ENCODE data around the gene USP48. TPM values are rescaled to one million over a fixed set of nuclear protein-coding genes. Genes with fewer than 3 reads are reported as not detected.
A peak's percentile ranks its signal among the peaks of the same experiment; 100 is the strongest.

The USP48 gene
- total RNA-seq, 1 donor from 2014 or later: 67.5 TPM

DNA sequence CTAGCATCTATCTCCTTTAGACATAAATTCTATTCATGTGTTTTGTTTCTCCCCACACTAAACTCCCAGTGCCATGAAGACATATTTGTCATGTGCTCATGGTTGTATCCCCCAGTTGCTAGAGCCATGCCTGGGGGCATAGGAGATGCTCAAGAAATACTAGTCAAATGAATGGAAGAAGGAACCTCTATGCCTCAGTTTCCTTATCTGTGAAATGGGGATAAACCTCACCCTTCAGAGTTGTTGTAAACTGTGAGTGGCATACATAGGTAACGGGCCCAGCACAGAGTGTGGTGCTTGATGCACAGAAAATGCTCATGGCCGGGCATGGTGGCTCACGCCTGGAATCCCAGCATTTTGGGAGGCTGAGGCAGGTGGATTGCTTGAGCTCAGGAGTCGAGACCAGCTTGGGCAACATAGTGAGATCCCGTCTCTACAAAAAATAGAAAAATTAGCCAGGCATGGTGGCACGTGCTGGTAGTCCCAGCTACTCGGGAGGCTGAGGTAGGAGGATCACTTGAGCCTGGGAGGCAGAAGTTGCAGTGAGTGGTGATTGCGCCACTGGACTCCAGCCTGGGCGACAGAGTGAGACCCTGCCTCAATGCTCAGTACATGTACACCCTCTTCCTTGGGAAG lies 37.8 kb upstream of the USP48 start:
- H3K9me3 ChIP-seq: no peaks in the 10 kb centered on the region
- intact Hi-C loops (cut with DNase I): no loop called here
- no peak overlapping the region for H3K27ac ChIP-seq
- no peaks in the 10 kb centered on the region for H3K4me1 ChIP-seq
- no peak overlapping the region for H3K4me3 ChIP-seq
- no peaks in the 10 kb centered on the region for H3K27me3 ChIP-seq
- H3K36me3 ChIP-seq: peaks cover 4 to 43% of the 10 kb centered on the region in 2 donors
- no peak for DNase-seq (ENCODE audit: extremely low spot score in 2 of 2)
- TF ChIP-seq POLR2AphosphoS5 (IDR thresholded peaks at IDR 0.05; ENCODE audit: insufficient read depth in 1 of 2, low read depth in 1 of 2) (no peak), POLR2A (IDR thresholded peaks at IDR 0.05) (no peak)
- TF ChIP-seq, protein P1, sequence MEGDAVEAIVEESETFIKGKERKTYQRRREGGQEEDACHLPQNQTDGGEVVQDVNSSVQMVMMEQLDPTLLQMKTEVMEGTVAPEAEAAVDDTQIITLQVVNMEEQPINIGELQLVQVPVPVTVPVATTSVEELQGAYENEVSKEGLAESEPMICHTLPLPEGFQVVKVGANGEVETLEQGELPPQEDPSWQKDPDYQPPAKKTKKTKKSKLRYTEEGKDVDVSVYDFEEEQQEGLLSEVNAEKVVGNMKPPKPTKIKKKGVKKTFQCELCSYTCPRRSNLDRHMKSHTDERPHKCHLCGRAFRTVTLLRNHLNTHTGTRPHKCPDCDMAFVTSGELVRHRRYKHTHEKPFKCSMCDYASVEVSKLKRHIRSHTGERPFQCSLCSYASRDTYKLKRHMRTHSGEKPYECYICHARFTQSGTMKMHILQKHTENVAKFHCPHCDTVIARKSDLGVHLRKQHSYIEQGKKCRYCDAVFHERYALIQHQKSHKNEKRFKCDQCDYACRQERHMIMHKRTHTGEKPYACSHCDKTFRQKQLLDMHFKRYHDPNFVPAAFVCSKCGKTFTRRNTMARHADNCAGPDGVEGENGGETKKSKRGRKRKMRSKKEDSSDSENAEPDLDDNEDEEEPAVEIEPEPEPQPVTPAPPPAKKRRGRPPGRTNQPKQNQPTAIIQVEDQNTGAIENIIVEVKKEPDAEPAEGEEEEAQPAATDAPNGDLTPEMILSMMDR (IDR thresholded peaks at IDR 0.05): no peak

DNA sequence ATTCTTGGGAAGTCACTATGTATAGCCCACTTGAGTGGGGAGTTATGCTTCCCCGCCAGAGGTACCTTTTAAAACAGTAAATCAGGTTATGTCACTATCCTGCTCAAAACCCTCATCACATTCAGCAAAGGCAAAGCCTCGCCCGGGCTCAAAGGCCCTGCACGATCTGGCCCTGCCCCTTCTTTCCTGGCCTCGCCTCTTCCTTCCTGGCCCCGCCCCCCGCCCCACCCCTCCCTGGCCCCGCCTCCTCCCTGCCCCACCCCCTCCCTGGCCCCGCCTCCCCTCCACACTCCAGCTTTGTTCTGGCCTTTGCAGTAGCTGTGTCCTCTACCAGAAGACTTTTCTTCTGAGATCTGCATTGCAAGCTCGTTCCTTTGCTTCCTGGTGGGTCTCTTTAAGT lies 35.7 kb upstream of the USP48 start:
- TF ChIP-seq POLR2A (IDR thresholded peaks at IDR 0.05) (no peak), POLR2AphosphoS5 (IDR thresholded peaks at IDR 0.05; ENCODE audit: insufficient read depth in 1 of 2, low read depth in 1 of 2) (no peak)
- TF ChIP-seq, protein P1 (IDR thresholded peaks at IDR 0.05): no peak

DNA sequence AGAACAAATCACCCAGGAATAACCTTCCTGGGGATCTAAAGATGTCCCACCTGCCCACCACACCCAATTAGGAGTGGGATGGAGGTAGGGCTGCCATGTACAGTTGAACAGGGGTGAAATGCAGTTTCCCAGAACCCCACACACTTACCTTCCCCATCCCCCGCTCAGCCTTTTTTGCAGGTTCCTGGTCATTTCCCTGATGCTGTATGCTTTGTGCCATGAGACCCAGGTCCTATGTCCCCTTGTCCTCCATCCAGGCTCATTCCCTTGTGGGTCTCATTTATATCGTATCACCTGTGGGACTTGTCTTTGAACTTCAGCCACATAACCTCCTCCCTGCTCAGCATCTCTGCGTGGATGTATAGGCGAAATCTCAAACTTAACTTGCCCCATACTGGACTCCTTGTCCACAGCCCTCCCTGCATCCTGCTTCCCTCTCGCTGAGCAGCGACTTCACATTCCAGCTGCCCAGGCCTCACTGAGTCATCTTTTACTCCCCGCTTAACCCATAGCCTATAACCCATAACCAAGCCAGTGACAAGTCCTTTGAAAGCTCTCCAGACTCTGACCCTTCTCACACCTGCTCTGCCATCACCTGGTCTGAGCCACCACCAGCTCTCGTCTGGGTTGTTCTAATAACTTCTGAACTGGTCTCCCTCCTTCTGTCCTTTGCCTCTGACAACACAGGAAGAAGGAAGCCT lies 33.8 kb upstream of the USP48 start:
- Histone ChIP-seq H3K27ac (no peak overlapping the region), H3K36me3 (peaks cover 0 to 3% of the 10 kb centered on the region in 2 donors), H3K4me1 (peaks cover 7% of the 10 kb centered on the region), H3K9me3 (no peaks in the 10 kb centered on the region), H3K4me3 (no peak overlapping the region), H3K27me3 (no peaks in the 10 kb centered on the region)
- DNase-seq (ENCODE audit: extremely low spot score in 2 of 2): no peak
- intact Hi-C loops (cut with DNase I): no loop called here
- TF ChIP-seq POLR2AphosphoS5 (IDR thresholded peaks at IDR 0.05; ENCODE audit: insufficient read depth in 1 of 2, low read depth in 1 of 2): no peak
- TF ChIP-seq, protein P1 (IDR thresholded peaks at IDR 0.05): no peak
- no peak for TF ChIP-seq POLR2A (IDR thresholded peaks at IDR 0.05)

More for the DNA sequence above, 35.7 kb upstream of the USP48 start:
- no peaks in the 10 kb centered on the region for H3K9me3 ChIP-seq
- H3K27ac ChIP-seq: no peak overlapping the region
- no peak overlapping the region for H3K4me3 ChIP-seq
- peaks cover 7% of the 10 kb centered on the region for H3K4me1 ChIP-seq
- peaks cover 4 to 22% of the 10 kb centered on the region in 2 donors for H3K36me3 ChIP-seq
- H3K27me3 ChIP-seq: no peaks in the 10 kb centered on the region
- intact Hi-C loops (cut with DNase I): no loop called here
- DNase-seq (ENCODE audit: extremely low spot score in 2 of 2): no peak

DNA sequence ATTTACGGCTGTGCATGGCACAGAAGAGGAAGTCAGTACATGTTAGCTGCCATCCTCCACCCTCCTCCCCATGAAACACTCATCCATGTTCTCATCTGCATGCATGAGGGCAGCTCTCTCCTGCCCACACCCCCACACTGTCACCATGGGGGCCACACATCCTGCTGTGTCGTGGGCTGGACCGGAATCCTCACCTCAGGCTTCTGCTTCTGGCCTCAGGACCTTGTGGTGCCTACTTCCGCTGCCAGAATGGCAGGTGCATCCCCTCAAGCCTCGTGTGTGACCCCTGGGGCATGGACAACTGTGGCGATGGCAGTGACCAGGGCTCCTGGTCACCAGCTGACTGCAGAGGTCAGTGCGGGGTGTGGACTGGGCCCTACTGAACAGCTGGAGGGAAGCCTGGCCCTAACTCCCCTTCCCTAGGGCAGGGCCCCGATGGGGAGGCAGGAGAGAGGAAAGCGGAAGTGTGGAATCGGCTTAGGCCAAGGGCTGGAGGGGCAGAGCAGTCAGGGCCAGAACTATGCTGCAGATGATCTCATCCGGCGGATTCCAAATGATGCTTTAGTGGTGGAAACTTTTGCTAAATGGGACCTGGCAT lies 32.9 kb upstream of the USP48 start:
- Histone ChIP-seq H3K36me3 (no peaks in the 10 kb centered on the region), H3K27me3 (no peaks in the 10 kb centered on the region), H3K4me1 (peaks cover 7% of the 10 kb centered on the region), H3K9me3 (no peaks in the 10 kb centered on the region), H3K4me3 (no peak overlapping the region), H3K27ac (no peak overlapping the region)
- TF ChIP-seq, protein P1 (IDR thresholded peaks at IDR 0.05): no peak
- peak in 1 of 2 donors; percentile 34 for TF ChIP-seq POLR2AphosphoS5 (IDR thresholded peaks at IDR 0.05; ENCODE audit: insufficient read depth in 1 of 2, low read depth in 1 of 2)
- intact Hi-C loops (cut with DNase I): no loop called here
- DNase-seq (ENCODE audit: extremely low spot score in 2 of 2): no peak

Data from vagina (tissue), 2 donors.